ENCODE results near the gene CDK5R2. TPM values are rescaled to one million over a fixed set of nuclear protein-coding genes. Genes with fewer than 3 reads are reported as not detected.

Gene CDK5R2
- total and polyA plus RNA-seq, 2 donors from 2014 or later = not detected

DNA sequence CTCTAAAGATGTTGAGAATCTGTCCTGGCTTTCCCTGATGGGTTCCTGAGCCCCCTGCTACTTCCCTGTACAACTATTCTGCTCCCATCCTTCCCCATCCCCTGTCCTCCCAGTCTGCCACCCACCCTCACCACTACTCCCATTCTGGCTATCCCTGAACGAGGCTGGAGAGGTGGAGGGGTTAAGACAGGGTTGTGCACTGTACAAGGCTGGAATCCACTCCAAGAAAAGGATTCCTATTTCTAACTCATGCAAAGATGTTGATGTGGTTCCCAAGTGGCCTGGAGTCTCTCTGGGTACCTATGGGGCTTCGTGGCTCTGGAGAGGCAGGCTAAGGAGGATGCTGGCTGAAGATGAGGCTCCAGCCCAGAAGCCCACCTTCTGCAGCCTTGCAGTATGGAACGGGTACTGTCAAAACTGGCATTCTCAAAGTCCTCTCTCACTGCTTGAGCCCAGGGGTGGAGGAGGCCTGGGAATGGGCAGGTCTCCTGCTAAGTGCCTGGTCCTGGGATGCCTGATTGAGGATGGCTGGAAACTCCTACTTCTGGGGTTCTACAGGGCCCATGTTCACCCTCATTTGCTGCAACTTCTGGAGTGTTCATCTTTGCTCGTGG, 26.8 kb downstream of the CDK5R2 start:
- Histone ChIP-seq H3K36me3 (ENCODE audit: control insufficient read depth in 2 of 3, insufficient read depth in 3 of 3, low read length in 3 of 3) (no peaks in the 10 kb centered on the region), H3K9me3 (ENCODE audit: control insufficient read depth in 2 of 3, insufficient read depth in 1 of 3, low read length in 3 of 3) (no peaks in the 10 kb centered on the region), H3K9ac (ENCODE audit: low read length in 3 of 3) (no peak overlapping the region), H3K4me1 (ENCODE audit: control insufficient read depth in 2 of 3, insufficient read depth in 2 of 3, low read depth in 1 of 3, low read length in 3 of 3) (peaks cover 0 to 9% (median 2%) of the 10 kb centered on the region in 3 donors), H3K27ac (ENCODE audit: low read depth in 2 of 2, low read length in 2 of 2) (no peak overlapping the region), H3K4me3 (ENCODE audit: low read length in 3 of 3) (no peak overlapping the region), H3K27me3 (ENCODE audit: control insufficient read depth, insufficient read depth, low read length) (peaks cover 72% of the 10 kb centered on the region)
- peak in 1 of 5 donors; percentile 19 for DNase-seq
- TF ChIP-seq CTCF (IDR thresholded peaks at IDR 0.05; ENCODE audit: borderline replicate concordance, extremely low read depth, insufficient read depth) = no peak
- FAIRE-seq = no peak
- intact Hi-C loops (cut with DNase I) = no loop called here

DNA sequence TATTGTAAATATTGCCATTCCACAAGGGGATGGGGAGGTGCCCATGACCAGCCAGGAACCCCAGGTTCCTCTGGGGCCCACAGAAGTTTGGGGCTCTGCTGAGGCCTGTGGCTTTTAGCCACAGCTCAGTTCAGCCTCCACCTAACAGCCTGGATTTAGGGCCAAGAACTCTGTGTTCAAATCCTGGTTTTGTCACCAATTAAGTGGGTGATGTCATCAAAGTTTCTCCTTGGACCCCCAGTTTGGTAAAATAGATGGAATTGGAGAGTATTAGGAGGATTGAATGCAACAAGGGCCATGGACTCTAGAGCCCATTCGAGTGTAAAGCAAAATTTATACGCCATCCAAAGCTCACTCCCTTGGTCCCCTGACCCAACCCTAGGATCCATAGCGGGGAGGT, 28.7 kb downstream of the CDK5R2 start:
- FAIRE-seq = no peak
- Histone ChIP-seq H3K4me1 (ENCODE audit: control insufficient read depth in 2 of 3, insufficient read depth in 2 of 3, low read depth in 1 of 3, low read length in 3 of 3) (peaks cover 0 to 2% (median 0%) of the 10 kb centered on the region in 3 donors), H3K27me3 (ENCODE audit: control insufficient read depth, insufficient read depth, low read length) (peaks cover 75% of the 10 kb centered on the region), H3K27ac (ENCODE audit: low read depth in 2 of 2, low read length in 2 of 2) (no peak overlapping the region), H3K4me3 (ENCODE audit: low read length in 3 of 3) (no peak overlapping the region), H3K9ac (ENCODE audit: low read length in 3 of 3) (no peak overlapping the region), H3K36me3 (ENCODE audit: control insufficient read depth in 2 of 3, insufficient read depth in 3 of 3, low read length in 3 of 3) (no peaks in the 10 kb centered on the region), H3K9me3 (ENCODE audit: control insufficient read depth in 2 of 3, insufficient read depth in 1 of 3, low read length in 3 of 3) (no peaks in the 10 kb centered on the region)
- TF ChIP-seq CTCF (IDR thresholded peaks at IDR 0.05; ENCODE audit: borderline replicate concordance, extremely low read depth, insufficient read depth) = no peak
- DNase-seq = no peak
- intact Hi-C loops (cut with DNase I) = no loop called here

DNA sequence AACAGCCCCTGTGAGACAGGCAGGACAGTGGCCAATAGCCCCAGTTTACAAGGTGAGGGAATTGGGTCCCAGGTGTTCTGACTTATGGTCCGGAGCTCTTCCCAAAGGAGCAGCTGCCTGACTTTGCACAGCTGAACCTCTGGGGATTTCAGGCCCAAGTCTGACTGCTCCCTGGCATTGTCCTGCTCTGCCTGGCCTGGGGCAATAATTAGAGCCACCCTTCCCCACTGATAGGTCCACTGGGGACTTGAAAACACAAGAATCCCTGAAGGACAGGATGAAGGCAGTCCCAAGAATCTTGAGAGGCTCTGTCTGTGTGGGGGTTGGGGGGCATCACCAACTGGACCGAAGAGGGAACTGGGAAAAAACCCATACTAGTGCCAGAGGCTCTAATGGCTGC, 29.2 kb downstream of the CDK5R2 start:
- no peak for DNase-seq
- TF ChIP-seq CTCF (IDR thresholded peaks at IDR 0.05; ENCODE audit: borderline replicate concordance, extremely low read depth, insufficient read depth) = no peak
- Histone ChIP-seq H3K27me3 (ENCODE audit: control insufficient read depth, insufficient read depth, low read length) (peaks cover 71% of the 10 kb centered on the region), H3K27ac (ENCODE audit: low read depth in 2 of 2, low read length in 2 of 2) (no peak overlapping the region), H3K4me1 (ENCODE audit: control insufficient read depth in 2 of 3, insufficient read depth in 2 of 3, low read depth in 1 of 3, low read length in 3 of 3) (peaks cover 0 to 5% (median 0%) of the 10 kb centered on the region in 3 donors), H3K9me3 (ENCODE audit: control insufficient read depth in 2 of 3, insufficient read depth in 1 of 3, low read length in 3 of 3) (no peaks in the 10 kb centered on the region), H3K9ac (ENCODE audit: low read length in 3 of 3) (no peak overlapping the region), H3K36me3 (ENCODE audit: control insufficient read depth in 2 of 3, insufficient read depth in 3 of 3, low read length in 3 of 3) (no peaks in the 10 kb centered on the region), H3K4me3 (ENCODE audit: low read length in 3 of 3) (no peak overlapping the region)
- no peak for FAIRE-seq
- intact Hi-C loops (cut with DNase I) = no loop called here

- DNase-seq (no peak), FAIRE-seq (no peak)
- no peak overlapping the region for H3K4me3 ChIP-seq (ENCODE audit: low read length in 3 of 3)
- H3K4me1 ChIP-seq (ENCODE audit: control insufficient read depth in 2 of 3, insufficient read depth in 2 of 3, low read depth in 1 of 3, low read length in 3 of 3) = peaks cover 0 to 7% (median 0%) of the 10 kb centered on the region in 3 donors
- H3K9ac ChIP-seq (ENCODE audit: low read length in 3 of 3) = no peak overlapping the region
- H3K36me3 ChIP-seq (ENCODE audit: control insufficient read depth in 2 of 3, insufficient read depth in 3 of 3, low read length in 3 of 3) = no peaks in the 10 kb centered on the region
- no peaks in the 10 kb centered on the region for H3K9me3 ChIP-seq (ENCODE audit: control insufficient read depth in 2 of 3, insufficient read depth in 1 of 3, low read length in 3 of 3)
- H3K27me3 ChIP-seq (ENCODE audit: control insufficient read depth, insufficient read depth, low read length) = peaks cover 72% of the 10 kb centered on the region
- TF ChIP-seq CTCF (IDR thresholded peaks at IDR 0.05; ENCODE audit: borderline replicate concordance, extremely low read depth, insufficient read depth) = no peak
- intact Hi-C loops (cut with DNase I) = no loop called here
- H3K27ac ChIP-seq (ENCODE audit: low read depth in 2 of 2, low read length in 2 of 2) = no peak overlapping the region
These were observed 30.6 kb downstream of the CDK5R2 start for GRCh38 chr2:218990052-218990451.

Measured in kidney (tissue), 14 donors.